ACC112 (cell line): ENCODE results near the gene ZDHHC11.
"Not testable (repeated sequence)": the region's sequence is repeated elsewhere in the genome, so short reads cannot be mapped to it uniquely, and the experiment has no call there.

Experiments used
- H2AFZ ChIP-seq: fragments of 200-600 bp; sonication (generic); one replicate; pipeline ENCODE4 v1.6.0; 2017; ENCODE audit warnings: antibody characterized with exemption, low read length; ENCODE audit not compliant: unreplicated experiment
- H3K27ac ChIP-seq: fragments of 200-600 bp; sonication (generic); 2 replicates; pipeline ENCODE4 v1.5.1; 2014; ENCODE audit warnings: low read depth, mild to moderate bottlenecking, antibody characterized with exemption, low read length, moderate library complexity
- H3K27me3 ChIP-seq: fragments of 200-600 bp; sonication (generic); 2 replicates; pipeline ENCODE4 v1.6.1; 2014; ENCODE audit warnings: mild to moderate bottlenecking, antibody characterized with exemption, low read length, moderate library complexity, mixed read lengths; ENCODE audit not compliant: insufficient read depth
- H3K36me3 ChIP-seq: fragments of 200-600 bp; sonication (generic); 2 replicates; pipeline ENCODE4 v1.6.1; 2016; ENCODE audit warnings: mild to moderate bottlenecking, antibody characterized with exemption, low read length, moderate library complexity, mixed read lengths; ENCODE audit not compliant: insufficient read depth
- H3K4me1 ChIP-seq: fragments of 200-600 bp; sonication (generic); one replicate; pipeline ENCODE4 v1.6.1; 2016; ENCODE audit warnings: low read length, mixed read lengths; ENCODE audit not compliant: insufficient read depth, unreplicated experiment, control insufficient read depth
- H3K4me3 ChIP-seq: fragments of 200-600 bp; sonication (generic); 2 replicates; pipeline ENCODE4 v1.5.1; 2014; ENCODE audit warnings: mild to moderate bottlenecking, low read depth, low read length
- H3K79me2 ChIP-seq: fragments of 200-600 bp; sonication (generic); one replicate; pipeline ENCODE4 v1.6.0; 2016; ENCODE audit warnings: low read length; ENCODE audit not compliant: control insufficient read depth, unreplicated experiment, insufficient read depth

ZDHHC11 gene

DNA sequence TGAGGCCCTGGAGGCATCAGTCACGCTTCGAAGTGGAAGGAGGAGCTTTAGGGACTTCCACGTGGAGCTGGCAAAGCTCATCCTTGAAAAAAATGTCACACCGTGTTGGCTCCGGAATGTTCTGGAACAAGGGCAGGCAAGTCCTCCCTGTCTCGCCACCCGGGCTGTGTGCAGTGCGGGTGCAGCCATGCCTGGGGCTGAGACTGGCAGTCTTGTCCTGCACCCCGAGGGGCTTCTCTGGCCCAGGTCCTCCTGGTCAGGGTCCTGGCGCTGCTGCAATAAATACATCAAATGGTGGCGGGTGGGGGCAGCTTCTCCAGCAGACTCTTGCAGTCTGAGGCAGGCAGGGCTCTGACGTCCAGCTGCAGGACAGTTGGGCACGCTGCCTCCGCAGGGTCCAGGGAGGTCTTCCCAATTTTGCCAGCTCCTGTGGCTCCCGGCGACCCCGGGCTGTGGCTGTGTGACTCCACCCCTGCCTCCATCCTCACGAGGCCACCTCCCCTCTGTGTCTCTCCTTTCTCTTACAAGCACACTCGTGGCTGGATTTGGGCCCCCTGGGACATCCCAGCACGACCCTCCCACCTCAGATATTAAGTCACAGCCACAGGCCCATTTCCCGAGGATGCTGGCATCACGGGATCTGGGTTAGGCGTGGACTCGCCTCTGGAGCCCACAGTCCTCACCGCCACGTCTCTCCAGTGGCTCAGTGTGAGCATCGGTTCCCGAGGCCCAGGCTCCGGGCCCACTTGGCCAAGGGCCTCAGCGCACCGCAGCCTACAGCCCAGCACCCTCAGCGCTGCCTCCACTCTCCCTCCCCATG lies 8.2 kb downstream of the ZDHHC11 start:
- H3K27ac ChIP-seq, H3K27me3 ChIP-seq, H2AFZ ChIP-seq, H3K4me3 ChIP-seq, H3K79me2 ChIP-seq, H3K4me1 ChIP-seq, H3K36me3 ChIP-seq: not testable (repeated sequence)

DNA sequence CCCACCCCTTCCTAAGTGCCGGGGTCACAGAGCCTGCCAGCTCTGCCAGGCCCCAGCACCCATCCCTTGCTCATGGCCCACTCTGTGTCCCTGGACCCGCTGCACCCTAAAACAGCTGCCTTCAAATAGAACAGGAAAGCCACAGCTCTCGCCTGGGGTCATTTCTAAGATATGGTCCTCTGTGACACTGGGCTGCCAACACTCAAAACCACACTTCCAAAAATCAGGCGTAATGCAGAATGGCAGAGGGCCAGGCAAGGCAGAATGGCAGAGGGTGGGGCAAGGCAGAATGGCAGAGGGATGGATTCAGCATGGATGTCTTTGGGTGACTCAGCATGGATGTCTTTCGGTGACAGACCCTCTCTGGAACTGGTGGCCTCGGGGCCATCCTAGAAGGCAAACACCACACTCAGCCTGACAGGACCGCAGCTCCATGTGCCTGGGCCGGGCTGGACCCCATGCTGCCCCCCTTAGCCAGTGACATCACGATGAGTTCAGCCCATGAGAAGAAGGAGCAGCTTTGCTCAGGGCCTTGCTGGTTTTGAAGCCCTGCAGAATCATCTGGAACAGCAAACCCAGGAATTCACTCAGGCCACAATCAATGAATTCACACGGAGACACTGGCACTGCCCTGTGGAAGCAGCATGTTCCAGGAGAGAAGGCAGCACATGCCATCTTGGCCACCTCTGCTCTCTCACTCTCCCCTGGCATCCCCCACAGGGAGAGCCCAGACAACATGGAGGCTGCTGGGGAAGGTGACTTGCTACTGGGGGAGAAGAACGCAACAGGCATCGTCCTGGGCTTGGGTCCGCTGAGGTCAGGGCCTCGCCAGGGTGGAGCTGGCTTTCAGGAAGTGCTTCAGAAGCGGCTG lies 9.0 kb downstream of the ZDHHC11 start:
- H3K4me3 ChIP-seq, H2AFZ ChIP-seq, H3K36me3 ChIP-seq, H3K4me1 ChIP-seq, H3K79me2 ChIP-seq, H3K27me3 ChIP-seq, H3K27ac ChIP-seq: not testable (repeated sequence)

- not testable (repeated sequence) for H2AFZ ChIP-seq, H3K4me1 ChIP-seq, H3K27ac ChIP-seq, H3K36me3 ChIP-seq, H3K27me3 ChIP-seq, H3K4me3 ChIP-seq, H3K79me2 ChIP-seq
Measured at GRCh38 chr5:840974-841435, 9.8 kb downstream of the ZDHHC11 start.

DNA sequence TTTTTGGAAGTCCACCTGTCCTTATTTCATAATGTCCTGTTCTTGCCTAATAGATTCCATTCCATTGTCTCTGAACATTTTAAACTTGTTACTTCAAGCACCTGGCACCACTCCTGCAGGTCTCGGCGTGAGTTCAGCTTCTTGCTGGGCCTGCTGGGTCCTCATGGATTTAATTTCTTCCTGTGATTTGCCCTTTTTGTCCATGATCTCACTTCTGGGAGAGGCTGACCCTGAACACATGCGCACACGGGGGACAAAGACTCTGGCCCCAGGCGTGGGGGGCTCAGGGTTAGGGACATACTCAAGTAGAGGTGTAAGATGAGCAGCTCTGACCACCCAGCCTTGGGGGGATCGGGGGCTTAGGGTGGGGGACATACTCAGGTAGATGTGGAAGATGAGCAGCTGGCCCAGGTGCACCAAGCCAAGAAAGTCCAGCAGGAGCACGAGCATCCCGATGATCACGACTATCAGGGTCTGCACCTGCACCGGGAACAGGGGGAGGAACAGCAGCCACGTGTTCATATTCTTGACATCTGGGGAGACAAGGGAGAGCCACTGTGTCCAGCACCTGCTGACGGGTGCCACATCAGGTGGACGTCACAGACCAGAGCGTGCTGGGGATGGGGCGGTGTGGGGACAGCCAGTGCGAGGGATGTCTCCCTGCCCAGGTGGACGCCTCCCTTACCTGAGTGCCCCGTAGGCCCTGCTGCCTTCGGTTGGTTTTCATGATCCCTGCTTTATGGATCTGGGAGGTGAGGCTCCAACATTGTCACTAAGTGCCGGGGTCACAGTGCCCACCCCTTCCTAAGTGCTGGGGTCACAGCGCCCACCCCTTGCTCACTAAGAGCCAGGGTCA lies 10.4 kb downstream of the ZDHHC11 start:
- not testable (repeated sequence) for H3K36me3 ChIP-seq, H3K27me3 ChIP-seq, H3K79me2 ChIP-seq, H2AFZ ChIP-seq, H3K27ac ChIP-seq, H3K4me3 ChIP-seq, H3K4me1 ChIP-seq

GRCh38 chr5:838431-838851 lies 12.3 kb downstream of the ZDHHC11 start:
- not testable (repeated sequence) for H3K27ac ChIP-seq, H3K79me2 ChIP-seq

GRCh38 chr5:837621-838121 lies 13.1 kb downstream of the ZDHHC11 start:
- H2AFZ ChIP-seq, H3K27ac ChIP-seq, H3K4me1 ChIP-seq, H3K27me3 ChIP-seq, H3K36me3 ChIP-seq, H3K4me3 ChIP-seq, H3K79me2 ChIP-seq: not testable (repeated sequence)

More at GRCh38 chr5:838431-838851, 12.3 kb downstream of the ZDHHC11 start:
- H2AFZ ChIP-seq, H3K27me3 ChIP-seq, H3K4me3 ChIP-seq, H3K4me1 ChIP-seq, H3K36me3 ChIP-seq: not testable (repeated sequence)

DNA sequence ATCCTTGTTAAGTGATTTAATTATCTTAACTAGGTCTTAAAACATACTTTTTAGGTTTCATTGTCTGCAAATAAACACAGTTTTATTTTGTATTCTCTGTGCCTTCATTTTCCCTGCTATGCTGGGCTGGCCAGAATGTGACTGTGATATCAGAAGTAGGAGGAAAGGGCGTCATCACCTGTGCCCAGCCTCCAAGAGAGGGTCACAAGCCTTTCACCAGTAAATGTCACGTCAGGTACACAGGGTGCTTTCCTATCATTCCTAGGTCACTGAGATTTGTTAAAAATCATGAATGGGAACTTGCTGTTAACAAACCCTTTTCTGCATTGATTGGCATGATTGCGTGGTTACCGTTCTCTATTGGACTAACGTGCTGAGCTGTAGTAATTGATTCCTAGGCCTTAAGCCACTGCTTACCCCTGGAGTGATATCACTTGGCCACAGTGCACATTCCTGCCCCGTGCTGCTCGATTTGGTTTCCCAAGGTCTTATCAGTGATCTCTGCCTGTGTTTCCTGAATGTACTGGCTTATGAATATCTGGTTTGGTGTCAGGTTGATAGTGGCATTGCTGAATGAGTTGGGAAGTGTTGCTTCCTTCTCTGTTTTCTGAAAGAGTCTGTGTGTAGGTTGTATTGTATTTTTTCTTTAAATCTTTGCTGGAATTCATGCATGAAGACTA lies 14.7 kb downstream of the ZDHHC11 start:
- not testable (repeated sequence) for H2AFZ ChIP-seq, H3K4me1 ChIP-seq, H3K27ac ChIP-seq, H3K27me3 ChIP-seq, H3K36me3 ChIP-seq, H3K4me3 ChIP-seq, H3K79me2 ChIP-seq

GRCh38 chr5:834013-834412 lies 16.8 kb downstream of the ZDHHC11 start:
- H3K79me2 ChIP-seq, H3K27ac ChIP-seq, H2AFZ ChIP-seq, H3K4me3 ChIP-seq, H3K4me1 ChIP-seq, H3K36me3 ChIP-seq, H3K27me3 ChIP-seq: not testable (repeated sequence)

DNA sequence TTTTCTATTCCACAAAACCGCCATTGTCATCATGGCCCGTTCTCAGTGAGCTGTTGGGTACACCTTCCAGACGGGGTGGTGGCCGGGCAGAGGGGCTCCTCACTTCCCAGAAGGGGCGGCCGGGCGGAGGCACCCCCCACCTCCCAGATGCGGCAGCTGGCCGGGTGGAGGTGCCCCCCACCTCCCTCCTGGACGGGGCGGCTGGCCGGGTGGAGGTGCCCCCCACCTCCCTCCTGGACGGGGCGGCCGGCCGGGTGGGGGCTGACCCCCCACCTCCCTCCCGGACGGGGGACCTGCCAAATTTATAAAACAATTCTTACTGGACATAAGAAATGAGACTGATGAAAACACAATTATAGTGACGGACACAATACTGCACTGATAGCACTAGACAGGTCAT lies 22.6 kb downstream of the ZDHHC11 start:
- not testable (repeated sequence) for H3K4me3 ChIP-seq, H3K4me1 ChIP-seq

DNA sequence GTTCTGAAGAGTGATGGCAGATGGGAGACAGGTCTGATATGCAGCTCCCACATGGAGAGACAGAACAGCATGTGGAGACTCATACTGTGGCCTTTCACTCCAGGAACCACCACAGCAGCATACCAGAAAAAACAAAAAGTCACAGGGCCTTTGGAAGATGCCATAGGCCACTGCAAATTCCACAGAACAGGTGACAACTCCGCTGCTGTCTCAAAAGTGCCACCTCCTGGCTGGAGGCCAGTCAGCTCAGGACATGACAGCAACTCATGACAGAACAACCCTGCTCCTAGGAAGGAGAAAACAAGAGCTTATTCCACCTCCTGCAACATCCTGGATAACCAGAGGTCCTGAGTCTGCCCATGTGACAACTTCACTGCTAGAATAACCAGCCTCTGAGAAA lies 25.2 kb downstream of the ZDHHC11 start:
- not testable (repeated sequence) for H3K4me1 ChIP-seq, H3K79me2 ChIP-seq, H3K27me3 ChIP-seq, H3K27ac ChIP-seq, H3K4me3 ChIP-seq, H2AFZ ChIP-seq, H3K36me3 ChIP-seq

More for the DNA sequence above, 22.6 kb downstream of the ZDHHC11 start:
- not testable (repeated sequence) for H3K27me3 ChIP-seq, H3K27ac ChIP-seq, H3K36me3 ChIP-seq, H2AFZ ChIP-seq, H3K79me2 ChIP-seq
